Sigmoid colon (tissue), 4 donors: ENCODE results near the gene ARRB1.

Experiments
- CTCF ChIP-seq, 4 experiments: fragments of 450-650 bp in 3 of 4; fragments of 200-600 bp in 1 of 4; IDR thresholded peaks; one replicate each; pipeline ENCODE4 v1.5.1; 2016 to 2019; ENCODE audit warnings: antibody characterized with exemption in 4 of 4, mild to moderate bottlenecking in 3 of 4, moderate library complexity in 2 of 4
- EP300 ChIP-seq, 4 donors: sonication (generic); formaldehyde crosslinking; IDR thresholded peaks; one replicate each; pipeline ENCODE4 v1.6.1; 2017; ENCODE audit warnings: antibody characterized with exemption in 4 of 4
- POLR2A ChIP-seq, 2 donors: fragments of 450-650 bp; IDR thresholded peaks; one replicate each; pipeline ENCODE4 v1.6.1; 2016; ENCODE audit warnings: antibody characterized with exemption in 2 of 2, mild to moderate bottlenecking in 2 of 2, moderate library complexity in 2 of 2
- POLR2AphosphoS5 ChIP-seq, 4 donors: sonication (generic); formaldehyde crosslinking; IDR thresholded peaks; one replicate each; pipeline ENCODE4 v1.6.1; 2017; ENCODE audit warnings: antibody characterized with exemption in 4 of 4

- TF ChIP-seq POLR2AphosphoS5 (IDR thresholded peaks at IDR 0.05) (no peak), CTCF (IDR thresholded peaks at IDR 0.05) (no peak), EP300 (IDR thresholded peaks at IDR 0.05) (no peak), POLR2A (IDR thresholded peaks at IDR 0.05) (no peak)
Measured at GRCh38 chr11:75275581-75275980, 75.9 kb downstream of the ARRB1 start.
